Smooth muscle cell (in vitro differentiated cells): ENCODE results near the gene CRHR2. TPM values are rescaled to one million over a fixed set of nuclear protein-coding genes. Genes with fewer than 3 reads are reported as not detected.

Source experiments
- DNase-seq: peaks from one replicate; lab custom pipeline; 2025; ENCODE audit not compliant: unreplicated experiment; lab: John Stamatoyannopoulos, UW
- H2AFZ ChIP-seq: fragments of 200-600 bp; sonication (generic); 2 replicates; pipeline ENCODE4 v1.6.0; 2016; ENCODE audit warnings: antibody characterized with exemption, low read depth, mild to moderate bottlenecking
- H3F3A ChIP-seq: fragments of 200-600 bp; sonication (generic); 2 replicates; pipeline ENCODE4 v1.6.0; 2017; ENCODE audit warnings: antibody characterized with exemption, low read depth
- H3K27ac ChIP-seq: fragments of 200-600 bp; sonication (generic); 2 replicates; pipeline ENCODE4 v1.5.1; 2016; ENCODE audit warnings: low read depth, mild to moderate bottlenecking
- H3K27me3 ChIP-seq: fragments of 200-600 bp; sonication (generic); 2 replicates; pipeline ENCODE4 v1.6.1; 2016; ENCODE audit warnings: low read depth, mild to moderate bottlenecking
- H3K36me3 ChIP-seq: fragments of 200-600 bp; sonication (generic); 2 replicates; pipeline ENCODE4 v1.5.1; 2016; ENCODE audit warnings: low read depth
- H3K4me1 ChIP-seq: fragments of 200-600 bp; sonication (generic); 2 replicates; pipeline ENCODE4 v1.5.1; 2016; ENCODE audit warnings: low read depth
- H3K4me2 ChIP-seq: fragments of 200-600 bp; sonication (generic); 2 replicates; pipeline ENCODE4 v1.6.0; 2016; ENCODE audit warnings: mild to moderate bottlenecking
- H3K4me3 ChIP-seq: fragments of 200-600 bp; sonication (generic); 2 replicates; pipeline ENCODE4 v1.5.1; 2016; ENCODE audit warnings: mild to moderate bottlenecking
- H3K79me2 ChIP-seq: fragments of 200-600 bp; sonication (generic); 2 replicates; pipeline ENCODE4 v1.6.0; 2016; ENCODE audit warnings: low read depth, mild to moderate bottlenecking
- H3K9ac ChIP-seq: fragments of 200-600 bp; sonication (generic); 2 replicates; pipeline ENCODE4 v1.6.0; 2016; ENCODE audit warnings: low read depth
- H3K9me3 ChIP-seq: fragments of 200-600 bp; sonication (generic); replicated peaks from 2 replicates; pipeline ENCODE4 v1.5.1; 2016; ENCODE audit warnings: low read depth
- H4K20me1 ChIP-seq: fragments of 200-600 bp; sonication (generic); 2 replicates; pipeline ENCODE4 v1.6.0; 2016; ENCODE audit warnings: low read depth
- WGBS: methylation state at CpG from one replicate; pipeline ENCODE4 v1.1.7; 2016; ENCODE audit warnings: low lambda C conversion rate; 5-methylcytosine and 5-hydroxymethylcytosine counted together
- polyA plus RNA-seq: library from polyadenylated mRNA; unstranded; fragments of >200 nt; fragmentation: Nextera tagmentation; extraction: Ambion mirVana; gene quantifications from 2 replicates; pipeline ENCODE4 v1.2.1, GENCODE V29; 2016
- total RNA-seq: library from RNA; depleted of rRNA; stranded (reverse); fragments of >200 nt; gene quantifications from 2 replicates; pipeline ENCODE4 v1.2.3, GENCODE V29; 2014
- TF ChIP-seq, protein P1 (sequence below): fragments of 200-600 bp; sonication (generic); IDR thresholded peaks from 2 replicates; pipeline ENCODE4 v1.5.1; 2017; ENCODE audit warnings: borderline replicate concordance, mild to moderate bottlenecking, antibody characterized with exemption; ENCODE audit not compliant: insufficient read depth, poor library complexity, severe bottlenecking

Gene CRHR2
- total and polyA plus RNA-seq, 2 experiments from 2014 or later = 0.16 TPM; not detected in 1

- Histone ChIP-seq H2AFZ (no peak overlapping the region), H3K9ac (no peak overlapping the region), H3K36me3 (no peaks in the 10 kb centered on the region), H3K79me2 (no peaks in the 10 kb centered on the region), H3K27ac (no peak overlapping the region), H3K4me1 (peaks cover under 1% of the 10 kb centered on the region), H3F3A (no peaks in the 10 kb centered on the region), H3K9me3 (no peaks in the 10 kb centered on the region), H3K4me2 (no peak overlapping the region), H3K27me3 (peaks cover 31% of the 10 kb centered on the region), H3K4me3 (no peak overlapping the region), H4K20me1 (no peaks in the 10 kb centered on the region)
- DNase-seq = no peak
- TF ChIP-seq, protein P1, sequence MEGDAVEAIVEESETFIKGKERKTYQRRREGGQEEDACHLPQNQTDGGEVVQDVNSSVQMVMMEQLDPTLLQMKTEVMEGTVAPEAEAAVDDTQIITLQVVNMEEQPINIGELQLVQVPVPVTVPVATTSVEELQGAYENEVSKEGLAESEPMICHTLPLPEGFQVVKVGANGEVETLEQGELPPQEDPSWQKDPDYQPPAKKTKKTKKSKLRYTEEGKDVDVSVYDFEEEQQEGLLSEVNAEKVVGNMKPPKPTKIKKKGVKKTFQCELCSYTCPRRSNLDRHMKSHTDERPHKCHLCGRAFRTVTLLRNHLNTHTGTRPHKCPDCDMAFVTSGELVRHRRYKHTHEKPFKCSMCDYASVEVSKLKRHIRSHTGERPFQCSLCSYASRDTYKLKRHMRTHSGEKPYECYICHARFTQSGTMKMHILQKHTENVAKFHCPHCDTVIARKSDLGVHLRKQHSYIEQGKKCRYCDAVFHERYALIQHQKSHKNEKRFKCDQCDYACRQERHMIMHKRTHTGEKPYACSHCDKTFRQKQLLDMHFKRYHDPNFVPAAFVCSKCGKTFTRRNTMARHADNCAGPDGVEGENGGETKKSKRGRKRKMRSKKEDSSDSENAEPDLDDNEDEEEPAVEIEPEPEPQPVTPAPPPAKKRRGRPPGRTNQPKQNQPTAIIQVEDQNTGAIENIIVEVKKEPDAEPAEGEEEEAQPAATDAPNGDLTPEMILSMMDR = no peak
- WGBS = 67% methylated on average over 6 of the region's 6 CpGs
Measured at GRCh38 chr7:30687604-30688003, 5.3 kb upstream of the CRHR2 start.

GRCh38 chr7:30684351-30684750 is 2.1 kb upstream of the CRHR2 start:
- Histone ChIP-seq H3K4me3 (no peak overlapping the region), H2AFZ (no peak overlapping the region), H3K4me1 (peaks cover 12% of the 10 kb centered on the region), H3F3A (no peaks in the 10 kb centered on the region), H3K9me3 (no peaks in the 10 kb centered on the region), H4K20me1 (no peaks in the 10 kb centered on the region), H3K4me2 (no peak overlapping the region), H3K27ac (no peak overlapping the region), H3K36me3 (no peaks in the 10 kb centered on the region), H3K27me3 (peaks cover 52% of the 10 kb centered on the region), H3K9ac (no peak overlapping the region), H3K79me2 (no peaks in the 10 kb centered on the region)
- TF ChIP-seq, protein P1 = no peak
- 68% methylated on average over 2 of the region's 2 CpGs for WGBS
- DNase-seq = no peak

DNA sequence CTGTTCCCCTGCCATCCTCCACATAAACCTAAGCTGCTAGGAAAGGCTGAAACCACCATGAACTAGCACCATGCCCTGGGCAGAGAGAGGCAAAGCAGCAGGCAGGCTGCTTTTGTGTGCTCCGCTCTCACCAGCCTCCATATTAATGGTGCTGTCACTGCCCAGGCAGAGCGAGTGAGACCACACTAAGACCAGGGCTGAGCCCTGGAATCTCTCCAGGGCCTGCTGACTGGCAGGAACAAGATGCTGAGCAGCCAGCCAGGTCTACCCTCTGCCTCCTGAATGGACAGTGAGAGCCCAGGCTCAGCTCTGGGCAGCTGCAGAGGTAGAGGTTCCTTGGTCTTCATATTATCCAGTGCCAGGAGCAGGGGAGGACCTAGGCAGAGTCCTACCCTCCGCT is 1.6 kb upstream of the CRHR2 start:
- Histone ChIP-seq H3K4me2 (no peak overlapping the region), H3K27ac (no peak overlapping the region)

GRCh38 chr7:30683306-30683705 is 1.1 kb upstream of the CRHR2 start:
- no peaks in the 10 kb centered on the region for H4K20me1 ChIP-seq
- no peaks in the 10 kb centered on the region for H3K36me3 ChIP-seq
- WGBS = 90% methylated on average over 5 of the region's 5 CpGs
- H3K9me3 ChIP-seq = no peaks in the 10 kb centered on the region
- DNase-seq = no peak
- no peak overlapping the region for H3K4me2 ChIP-seq
- peaks cover 12% of the 10 kb centered on the region for H3K4me1 ChIP-seq
- TF ChIP-seq, protein P1 = no peak
- no peak overlapping the region for H2AFZ ChIP-seq
- no peak overlapping the region for H3K27ac ChIP-seq
- H3K79me2 ChIP-seq = no peaks in the 10 kb centered on the region
- no peak overlapping the region for H3K9ac ChIP-seq
- H3K4me3 ChIP-seq = no peak overlapping the region
- H3K27me3 ChIP-seq = peaks cover 62% of the 10 kb centered on the region
- H3F3A ChIP-seq = no peaks in the 10 kb centered on the region

More for the DNA sequence above, 1.6 kb upstream of the CRHR2 start:
- DNase-seq = no peak
- no peak overlapping the region for H3K4me3 ChIP-seq
- TF ChIP-seq, protein P1 = no peak
- H3K9ac ChIP-seq = no peak overlapping the region
- H2AFZ ChIP-seq = no peak overlapping the region
- 79% methylated on average over 3 of the region's 3 CpGs for WGBS
- H4K20me1 ChIP-seq = no peaks in the 10 kb centered on the region
- no peaks in the 10 kb centered on the region for H3K79me2 ChIP-seq
- H3F3A ChIP-seq = no peaks in the 10 kb centered on the region
- peaks cover 12% of the 10 kb centered on the region for H3K4me1 ChIP-seq
- peaks cover 57% of the 10 kb centered on the region for H3K27me3 ChIP-seq
- no peaks in the 10 kb centered on the region for H3K9me3 ChIP-seq
- no peaks in the 10 kb centered on the region for H3K36me3 ChIP-seq
